NOMO-1 treated with DMSO at 0.1 percent for 48 hours (cell line): ENCODE measurements around the gene RDH16.
"Not testable (repeated sequence)": the region's sequence is repeated elsewhere in the genome, so short reads cannot be mapped to it uniquely, and the experiment has no call there.

ENCODE experiments used
- DNase-seq: peaks from one replicate; lab custom pipeline; 2025; ENCODE audit not compliant: unreplicated experiment; lab: John Stamatoyannopoulos, UW

RDH16 gene

GRCh38 chr12:56927281-56927680 is 30.1 kb downstream of the RDH16 start:
- DNase-seq: no peak

- DNase-seq: no peak
These were observed 35.4 kb downstream of the RDH16 start for GRCh38 chr12:56922031-56922430.

- DNase-seq: no peak
These were observed 36.1 kb downstream of the RDH16 start for GRCh38 chr12:56921346-56921745.

GRCh38 chr12:56918139-56918538 is 39.3 kb downstream of the RDH16 start:
- not testable (repeated sequence) for DNase-seq

GRCh38 chr12:56916996-56917333 is 40.4 kb downstream of the RDH16 start:
- no peak for DNase-seq

- DNase-seq: no peak
These were observed 41.0 kb downstream of the RDH16 start for GRCh38 chr12:56916296-56916995.

GRCh38 chr12:56914724-56915123 is 42.7 kb downstream of the RDH16 start:
- DNase-seq: no peak

GRCh38 chr12:56914256-56914655 is 43.2 kb downstream of the RDH16 start:
- DNase-seq: no peak

GRCh38 chr12:56909403-56909802 is 48.0 kb downstream of the RDH16 start:
- DNase-seq: not testable (repeated sequence)

- DNase-seq: no peak
These were observed 49.3 kb downstream of the RDH16 start for GRCh38 chr12:56908136-56908535.

- no peak for DNase-seq
These were observed 51.6 kb downstream of the RDH16 start for GRCh38 chr12:56905852-56906251.

- DNase-seq: no peak
These were observed 54.0 kb downstream of the RDH16 start for GRCh38 chr12:56903374-56903773.
